Mammary epithelial cell (primary cell): ENCODE measurements around the gene HAO2.
"Not testable (repeated sequence)": the region's sequence is repeated elsewhere in the genome, so short reads cannot be mapped to it uniquely, and the experiment has no call there.

Experiments used
- EZH2 ChIP-seq: IDR thresholded peaks from 2 replicates; pipeline ENCODE4 v1.6.1; 2012; ENCODE audit warnings: low read length, inconsistent platforms, borderline replicate concordance
- TF ChIP-seq, protein P1 (sequence below), 2 donors: IDR thresholded peaks in 1 of 2; conservative IDR thresholded peaks in 1 of 2; 2 replicates each; pipeline ENCODE4 v1.5.1; 2011 to 2012; ENCODE audit warnings: inconsistent platforms in 2 of 2, low read length in 2 of 2, mild to moderate bottlenecking in 2 of 2, control low read depth in 1 of 2, low read depth in 1 of 2; ENCODE audit not compliant: insufficient read depth in 1 of 2; ENCODE audit errors: extremely low read depth in 1 of 2

DNA sequence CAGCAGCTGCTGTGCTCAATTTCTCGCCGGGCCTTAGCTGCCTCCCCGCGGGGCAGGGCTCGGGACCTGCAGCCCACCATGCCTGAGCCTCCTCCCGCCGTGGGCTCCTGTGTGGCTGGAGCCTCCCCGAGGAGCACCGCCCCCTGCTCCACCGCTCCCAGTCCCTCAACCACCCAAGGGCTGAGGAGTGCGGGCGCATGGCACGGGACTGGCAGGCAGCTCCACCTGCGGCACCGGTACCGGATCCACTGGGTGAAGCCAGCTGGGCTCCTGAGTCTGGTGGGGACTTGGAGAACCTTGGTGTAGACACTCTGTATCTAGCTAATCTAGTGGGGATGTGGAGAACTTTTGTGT lies 34.7 kb upstream of the HAO2 start:
- TF ChIP-seq, protein P1, sequence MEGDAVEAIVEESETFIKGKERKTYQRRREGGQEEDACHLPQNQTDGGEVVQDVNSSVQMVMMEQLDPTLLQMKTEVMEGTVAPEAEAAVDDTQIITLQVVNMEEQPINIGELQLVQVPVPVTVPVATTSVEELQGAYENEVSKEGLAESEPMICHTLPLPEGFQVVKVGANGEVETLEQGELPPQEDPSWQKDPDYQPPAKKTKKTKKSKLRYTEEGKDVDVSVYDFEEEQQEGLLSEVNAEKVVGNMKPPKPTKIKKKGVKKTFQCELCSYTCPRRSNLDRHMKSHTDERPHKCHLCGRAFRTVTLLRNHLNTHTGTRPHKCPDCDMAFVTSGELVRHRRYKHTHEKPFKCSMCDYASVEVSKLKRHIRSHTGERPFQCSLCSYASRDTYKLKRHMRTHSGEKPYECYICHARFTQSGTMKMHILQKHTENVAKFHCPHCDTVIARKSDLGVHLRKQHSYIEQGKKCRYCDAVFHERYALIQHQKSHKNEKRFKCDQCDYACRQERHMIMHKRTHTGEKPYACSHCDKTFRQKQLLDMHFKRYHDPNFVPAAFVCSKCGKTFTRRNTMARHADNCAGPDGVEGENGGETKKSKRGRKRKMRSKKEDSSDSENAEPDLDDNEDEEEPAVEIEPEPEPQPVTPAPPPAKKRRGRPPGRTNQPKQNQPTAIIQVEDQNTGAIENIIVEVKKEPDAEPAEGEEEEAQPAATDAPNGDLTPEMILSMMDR (conservative IDR thresholded peaks at IDR 0.05 in 1 of 2, IDR thresholded peaks at IDR 0.05 in 1 of 2; ENCODE audit: extremely low read depth in 1 of 2, insufficient read depth in 1 of 2, low read depth in 1 of 2, low read length in 2 of 2), result not testable (repeated sequence)
- not testable (repeated sequence) for TF ChIP-seq EZH2
